Endometrial microvascular endothelial cells (primary cell): Measurements from ENCODE around the gene ZNF500. TPM values are rescaled to one million over a fixed set of nuclear protein-coding genes. Genes with fewer than 3 reads are reported as not detected.
"Not testable (repeated sequence)": the region's sequence is repeated elsewhere in the genome, so short reads cannot be mapped to it uniquely, and the experiment has no call there.

Source experiments
- in situ Hi-C: cut with HindIII; loops from 2 replicates; pipeline ENCODE4 v1.10.0; 2017; ENCODE audit warnings: low sequenced_read_pairs, low pct_unique_long_range_greater_than_20kb; ENCODE audit errors: inconsistent ontology term
- total RNA-seq: library from RNA; depleted of rRNA; stranded (reverse); fragments of >200 nt; gene quantifications from one replicate; pipeline ENCODE4 v1.2.3, GENCODE V29; 2015; ENCODE audit errors: inconsistent ontology term

The ZNF500 gene
- total RNA-seq, 1 donor from 2014 or later, result 13.9 TPM

DNA sequence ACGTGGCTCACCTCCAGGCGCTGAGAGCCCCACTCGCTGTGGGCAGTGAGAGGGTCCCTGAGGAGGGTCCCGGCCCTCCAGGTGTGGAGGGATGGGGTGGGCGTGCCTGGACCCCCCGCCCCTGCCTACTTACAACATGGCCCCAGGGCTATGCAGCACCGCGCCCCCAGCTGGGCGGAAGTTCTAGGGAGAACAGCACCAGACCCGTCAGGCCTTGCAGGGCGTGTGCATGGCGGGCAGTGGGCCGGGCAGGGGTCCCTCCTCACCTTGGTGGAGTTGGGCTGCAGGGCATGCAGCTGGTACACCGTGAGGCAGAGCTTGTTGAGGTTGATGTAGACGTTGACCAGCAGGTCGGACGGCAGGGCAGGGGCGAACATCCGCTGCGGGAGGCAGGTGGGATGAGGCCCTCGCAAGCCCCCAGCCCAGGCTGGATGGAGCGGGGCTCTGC is 30.9 kb upstream of the ZNF500 start:
- in situ Hi-C loops, result no loop called here

GRCh38 chr16:4796982-4797804 is 30.2 kb upstream of the ZNF500 start:
- in situ Hi-C loops, result no loop called here

DNA sequence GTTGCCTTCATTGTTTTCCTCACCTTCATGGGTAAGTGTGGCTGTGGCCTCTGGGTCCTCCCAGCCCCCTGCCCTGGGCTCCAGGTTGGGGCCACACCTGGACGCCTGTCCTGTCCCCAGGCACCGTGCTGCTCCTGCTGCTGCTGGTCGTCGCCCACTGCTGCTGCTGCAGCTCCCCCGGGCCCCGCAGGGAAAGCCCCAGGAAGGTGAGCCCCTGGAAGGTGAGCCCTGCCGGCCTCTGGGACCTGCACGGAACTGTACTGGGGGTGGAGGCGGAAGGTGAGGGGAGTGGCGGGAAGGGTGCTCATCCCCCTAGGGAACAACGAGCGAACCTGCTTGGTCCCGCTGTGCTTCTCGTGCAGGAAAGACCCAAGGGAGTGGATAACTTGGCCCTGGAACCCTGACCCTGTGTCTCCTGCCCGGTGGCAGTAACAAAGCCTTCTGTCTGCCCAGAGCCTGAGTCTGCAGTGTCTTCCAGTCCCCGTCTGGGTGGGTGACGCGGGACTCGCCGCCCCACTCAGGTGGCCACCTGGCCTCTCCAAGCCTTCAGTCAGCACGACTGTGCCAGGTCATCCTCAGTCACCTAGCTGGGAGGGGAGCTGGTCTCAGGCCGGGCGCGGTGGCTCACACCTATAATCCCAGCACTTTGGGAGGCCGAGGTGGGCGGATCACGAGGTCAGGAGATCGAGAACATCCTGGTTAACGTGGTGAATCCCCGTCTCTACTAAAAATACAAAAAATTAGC is 29.0 kb upstream of the ZNF500 start:
- in situ Hi-C loops, result no loop called here

DNA sequence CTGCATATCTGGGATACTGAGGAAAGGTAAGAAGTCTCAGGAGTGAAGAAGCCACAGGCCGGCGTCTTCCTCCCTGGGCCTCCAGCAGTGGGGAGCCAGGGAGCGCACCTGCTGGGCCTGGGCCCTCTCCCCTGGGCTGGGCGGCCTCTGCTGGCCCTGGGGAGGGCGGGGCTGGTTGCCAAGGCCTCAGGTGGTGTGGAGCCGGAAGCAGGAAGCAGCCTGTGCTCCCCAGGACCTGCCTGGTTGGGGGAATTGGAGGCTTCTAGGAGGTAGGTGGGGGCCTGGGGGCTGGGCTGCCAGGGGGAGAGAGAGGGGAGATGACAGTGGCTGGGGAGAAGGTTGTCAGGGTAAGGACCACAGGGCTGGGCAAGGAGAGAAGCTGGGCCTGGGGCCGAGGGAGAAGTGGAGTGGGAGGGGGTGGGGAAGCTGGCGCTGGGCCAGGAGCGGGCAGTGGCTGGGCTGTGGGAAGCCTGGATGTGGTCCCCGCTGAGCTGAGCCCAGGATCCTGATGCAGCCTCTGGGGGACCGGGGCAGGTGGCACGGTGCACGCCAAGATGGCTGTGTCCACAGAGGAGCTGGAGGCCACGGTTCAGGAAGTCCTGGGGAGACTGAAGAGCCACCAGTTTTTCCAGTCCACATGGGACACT is 28.3 kb upstream of the ZNF500 start, which contains the start of gene SMIM22:
Gene SMIM22, plus strand, starts transcription at position 189 of the 647 bp plus-strand sequence. Its CDS starts 366 bp downstream, at position 555.
- in situ Hi-C loops, result no loop called here

DNA sequence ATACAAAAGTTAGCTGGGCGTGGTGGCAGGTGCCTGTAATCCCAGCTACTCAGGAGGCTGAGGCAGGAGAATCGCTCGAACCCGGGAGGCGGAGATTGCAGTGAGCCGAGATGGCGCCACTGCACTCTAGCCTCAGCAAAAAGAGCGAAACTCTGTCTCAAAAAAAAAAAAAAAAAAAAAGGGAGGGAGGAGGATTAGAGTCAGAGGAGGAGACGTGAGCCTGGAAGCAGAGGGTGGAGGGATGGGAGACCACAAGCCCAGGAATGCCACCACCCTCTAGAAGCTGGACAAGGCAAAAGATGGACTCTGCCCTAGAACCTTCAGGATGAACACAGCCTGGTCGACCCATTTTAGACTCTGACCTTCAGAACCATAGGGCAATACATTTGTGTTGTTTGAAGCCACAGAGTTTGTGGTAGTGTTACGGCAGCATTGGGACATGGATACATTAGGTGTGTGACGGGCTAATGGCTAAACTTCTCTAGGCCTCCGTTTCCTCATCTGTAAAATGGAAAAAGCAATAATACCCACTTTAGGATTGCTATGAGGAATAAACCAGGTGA is 26.1 kb upstream of the ZNF500 start:
- in situ Hi-C loops, result no loop called here

DNA sequence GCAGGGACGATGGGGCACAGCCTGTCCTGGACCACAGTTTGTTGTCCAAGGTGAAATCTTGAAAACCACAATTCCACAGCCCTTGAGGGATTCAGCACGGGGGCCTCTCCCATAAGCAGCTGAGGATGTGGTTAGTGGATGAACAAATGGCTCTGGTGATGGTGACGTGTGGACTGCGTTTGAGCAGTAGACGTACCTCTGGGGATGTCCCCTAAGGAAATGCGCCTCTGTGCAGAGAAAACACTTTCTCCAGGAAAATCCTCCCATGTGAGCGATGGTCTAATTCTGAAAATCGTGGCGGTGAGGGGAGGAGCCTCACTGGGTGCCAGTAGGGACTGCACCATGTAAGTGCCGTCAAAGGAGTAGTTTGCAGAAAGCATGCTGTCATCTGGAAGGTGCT is 23.9 kb upstream of the ZNF500 start:
- in situ Hi-C loops, result no loop called here

DNA sequence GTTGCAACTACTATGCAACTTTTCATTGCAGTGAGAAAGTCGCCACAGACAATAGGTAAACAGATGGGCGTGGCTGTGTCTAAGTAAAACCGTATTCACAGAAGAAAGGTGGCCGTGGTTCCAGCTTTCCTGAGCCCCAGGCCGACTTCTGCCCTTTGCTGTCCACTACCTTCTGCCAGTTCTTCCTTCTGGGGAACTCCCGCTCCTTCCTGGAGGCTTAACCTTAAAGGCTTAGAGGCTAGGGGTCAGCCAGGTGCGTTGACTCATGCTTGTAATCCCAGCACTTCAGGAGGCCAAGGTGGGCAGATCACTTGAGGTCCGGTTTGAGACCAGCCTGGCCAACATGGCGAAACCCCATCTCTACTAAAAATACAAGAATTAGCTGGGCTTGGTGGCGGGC is 23.3 kb upstream of the ZNF500 start:
- in situ Hi-C loops, result no loop called here

DNA sequence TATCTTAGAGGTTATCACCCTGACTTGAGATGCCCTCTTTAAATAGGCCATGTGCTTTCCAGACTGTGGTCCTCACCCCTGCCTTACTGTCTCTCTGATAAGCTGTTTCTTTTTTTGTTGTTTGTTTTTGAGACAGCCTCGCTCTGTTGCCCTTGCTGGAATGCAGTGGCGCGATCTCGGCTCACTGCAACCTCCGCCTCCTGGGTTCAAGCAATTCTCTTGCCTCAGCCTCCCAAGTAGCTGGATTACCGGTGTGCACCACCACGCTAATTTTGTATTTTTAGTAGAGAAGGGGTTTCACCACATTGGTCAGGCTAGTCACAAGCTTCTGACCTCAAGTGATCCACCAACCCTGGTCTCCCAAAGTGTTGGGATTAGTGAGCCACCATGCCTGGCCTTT is 21.9 kb upstream of the ZNF500 start:
- in situ Hi-C loops, result no loop called here

- in situ Hi-C loops, result no loop called here
These were observed 21.5 kb upstream of the ZNF500 start for GRCh38 chr16:4788489-4788889.

GRCh38 chr16:4787627-4788482 is 20.9 kb upstream of the ZNF500 start, which contains the start of gene SEPTIN12:
TSS of gene SEPTIN12 (minus strand) at chr16:4788345. CDS start at chr16:4787645, 700 bp downstream.
- in situ Hi-C loops, result no loop called here

DNA sequence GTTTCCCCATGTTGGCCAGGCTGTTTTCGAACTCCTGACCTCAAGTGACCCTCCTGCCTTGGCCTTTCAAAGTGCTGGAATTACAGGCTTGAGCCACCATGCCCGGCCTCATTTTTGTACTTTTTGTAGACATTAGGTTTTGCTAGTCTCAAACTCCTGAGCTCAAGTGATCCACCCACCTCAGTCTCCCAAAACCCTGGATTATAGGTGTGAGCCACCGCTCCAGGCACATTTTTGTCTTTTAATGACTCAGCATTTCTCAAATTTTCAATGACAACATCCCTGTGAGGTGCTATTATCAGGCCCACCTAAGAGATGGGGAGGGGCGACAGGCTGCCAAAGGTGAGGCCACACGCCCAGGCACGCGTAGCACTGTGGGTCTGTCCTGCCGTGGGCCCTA is 20.1 kb upstream of the ZNF500 start:
- in situ Hi-C loops, result no loop called here

GRCh38 chr16:4785758-4786433 is 18.9 kb upstream of the ZNF500 start:
- in situ Hi-C loops, result no loop called here

GRCh38 chr16:4784444-4784987 is 17.6 kb upstream of the ZNF500 start:
- in situ Hi-C loops, result not testable (repeated sequence)

- in situ Hi-C loops, result no loop called here
These were observed 17.0 kb upstream of the ZNF500 start for GRCh38 chr16:4783951-4784336.

DNA sequence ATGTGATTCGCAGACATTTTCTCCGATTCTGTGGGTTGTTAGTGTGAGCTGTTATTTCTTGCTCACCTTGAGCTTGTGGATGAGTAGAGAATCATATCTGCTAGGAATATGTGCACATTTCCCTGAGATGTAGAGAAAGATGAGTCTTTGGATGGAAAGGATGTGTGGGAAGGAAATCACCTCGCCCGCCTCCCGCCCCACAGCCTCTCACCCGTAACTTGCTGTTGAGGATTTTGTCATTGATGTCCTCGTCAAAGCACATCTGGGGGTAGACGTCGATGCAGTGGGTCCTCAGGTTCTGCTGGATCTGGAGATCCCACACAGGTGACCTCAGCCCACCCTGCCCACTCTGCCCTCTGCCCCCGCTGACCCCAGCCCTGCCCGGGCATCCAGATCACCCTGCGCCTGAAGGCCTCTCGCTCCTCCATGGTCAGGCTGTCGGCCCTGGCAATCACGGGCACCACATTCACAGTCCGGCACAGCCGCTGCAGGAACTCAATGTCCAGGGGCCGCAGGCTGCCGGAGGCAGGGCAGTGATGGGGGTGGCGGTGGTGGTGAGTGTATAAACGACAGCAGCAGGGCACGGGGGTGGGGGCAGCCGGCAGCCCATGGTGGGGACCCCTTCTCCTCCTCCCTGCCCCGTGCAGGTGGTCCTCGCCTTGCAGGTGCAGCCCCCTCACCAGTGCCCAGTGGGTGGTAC is 16.4 kb upstream of the ZNF500 start:
- in situ Hi-C loops, result no loop called here

DNA sequence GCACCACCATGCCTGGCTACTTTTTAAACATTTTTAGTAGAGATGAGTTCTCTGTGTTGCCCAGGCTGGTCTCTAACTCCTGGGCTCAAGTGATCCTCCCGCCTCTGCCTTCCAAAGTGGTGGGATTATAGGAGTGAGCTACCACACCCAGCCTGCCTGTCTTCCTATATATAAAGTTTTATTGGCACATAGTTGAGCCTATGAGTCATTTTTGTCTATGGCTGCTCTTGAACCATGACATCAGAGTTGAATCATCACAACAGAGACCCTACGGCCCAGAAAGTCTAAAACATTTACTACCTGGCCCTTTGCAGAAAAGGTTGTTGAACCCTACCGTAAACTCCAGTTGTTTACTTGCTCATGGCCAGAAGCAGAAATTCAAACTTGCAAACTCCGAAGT is 13.3 kb upstream of the ZNF500 start:
- in situ Hi-C loops, result no loop called here

- in situ Hi-C loops, result no loop called here
These were observed 11.1 kb upstream of the ZNF500 start for GRCh38 chr16:4778050-4778392.
